T47D (cell line): ENCODE data around the gene GLB1L3.
"Not testable (repeated sequence)": the region's sequence is repeated elsewhere in the genome, so short reads cannot be mapped to it uniquely, and the experiment has no call there.

Experiments used
- DNase-seq, 2 experiments: peaks; one replicate each; pipeline versions ENCODE4 v3.0.0 to v3.0.0-alpha.2; 2011 to 2012; ENCODE audit warnings: low read depth in 1 of 2, low spot score in 1 of 2
- JUND ChIP-seq: IDR thresholded peaks from 2 replicates; pipeline ENCODE4 v1.6.1; 2012; ENCODE audit warnings: low read depth
- in situ Hi-C: cut with HindIII; loops from 2 replicates; pipeline ENCODE4 v1.10.0; 2016; ENCODE audit warnings: low sequenced_read_pairs, low pct_unique_long_range_greater_than_20kb

Gene GLB1L3

GRCh38 chr11:134272381-134273316, 3.5 kb upstream of the GLB1L3 start:
- no peak for TF ChIP-seq JUND
- in situ Hi-C loops: no loop called here
- no peak for DNase-seq

DNA sequence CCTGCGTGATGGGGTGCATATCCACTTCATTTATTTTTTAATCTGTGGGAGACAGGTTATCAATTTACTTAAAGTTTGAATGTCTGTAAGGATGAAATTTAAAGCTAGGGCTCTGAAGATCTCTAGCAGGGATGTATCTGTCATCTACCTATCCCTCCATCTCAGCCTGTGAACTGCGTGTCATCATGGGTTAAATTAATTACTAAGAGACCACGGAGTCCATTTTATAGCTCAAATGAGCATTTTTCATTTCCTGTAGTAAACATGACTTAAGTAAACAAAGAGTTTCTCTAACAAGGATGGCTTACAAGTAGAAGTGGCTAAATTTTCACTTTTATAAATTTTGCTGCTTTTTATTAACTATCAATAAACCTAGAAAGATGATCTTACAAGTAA, 2.9 kb upstream of the GLB1L3 start:
- in situ Hi-C loops: no loop called here
- no peak for TF ChIP-seq JUND
- DNase-seq: no peak

GRCh38 chr11:134275188-134275533, 1.0 kb upstream of the GLB1L3 start:
- DNase-seq: no peak
- in situ Hi-C loops: no loop called here
- no peak for TF ChIP-seq JUND

- no peak for DNase-seq
- no peak for TF ChIP-seq JUND
These were observed 410 bp downstream of the GLB1L3 start for GRCh38 chr11:134276396-134277182.

DNA sequence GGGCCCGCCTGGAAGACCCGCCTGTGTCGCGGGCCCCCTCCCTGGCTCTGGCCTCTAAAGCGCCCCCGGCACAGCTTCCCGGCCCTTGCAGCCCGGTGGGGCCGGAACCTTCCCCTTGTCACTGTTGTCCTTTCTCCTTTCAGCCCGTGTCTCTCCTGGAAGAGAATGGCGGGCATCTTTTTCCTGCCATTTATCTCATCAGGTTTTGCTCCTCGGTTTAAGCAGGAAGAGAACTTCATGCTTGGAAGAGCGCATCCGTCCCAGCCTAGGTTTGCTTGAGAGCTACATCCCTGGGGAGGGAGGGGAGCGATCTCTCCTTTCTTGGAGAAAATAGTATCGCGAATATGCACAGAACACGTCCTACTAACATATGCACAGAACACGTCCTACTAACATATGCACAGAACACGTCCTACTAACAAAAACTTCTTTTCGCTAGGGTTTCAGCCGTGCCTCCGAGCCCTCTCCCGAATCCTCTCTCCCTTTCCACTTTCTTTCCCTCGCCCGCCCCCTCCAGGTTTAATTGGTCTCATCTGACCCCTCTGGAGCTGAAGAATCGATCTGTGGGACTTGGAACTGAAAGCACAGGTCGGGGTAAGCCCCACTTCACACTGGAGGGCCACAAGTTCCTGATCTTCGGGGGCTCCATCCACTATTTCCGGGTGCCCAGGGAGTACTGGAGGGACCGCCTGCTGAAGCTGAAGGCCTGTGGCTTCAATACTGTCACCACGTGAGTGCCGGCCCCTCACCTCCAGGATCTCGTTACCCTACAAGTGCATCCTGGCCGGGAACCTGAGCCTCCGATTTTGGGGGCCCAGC, 1.2 kb downstream of the GLB1L3 start:
- DNase-seq: no peak

More at GRCh38 chr11:134276396-134277182, 410 bp downstream of the GLB1L3 start:
- in situ Hi-C loops: no loop called here

GRCh38 chr11:134278356-134278755, 2.2 kb downstream of the GLB1L3 start:
- DNase-seq: no peak
- in situ Hi-C loops: no loop called here
- TF ChIP-seq JUND: no peak

More for the DNA sequence above, 1.2 kb downstream of the GLB1L3 start:
- in situ Hi-C loops: no loop called here
- no peak for TF ChIP-seq JUND

DNA sequence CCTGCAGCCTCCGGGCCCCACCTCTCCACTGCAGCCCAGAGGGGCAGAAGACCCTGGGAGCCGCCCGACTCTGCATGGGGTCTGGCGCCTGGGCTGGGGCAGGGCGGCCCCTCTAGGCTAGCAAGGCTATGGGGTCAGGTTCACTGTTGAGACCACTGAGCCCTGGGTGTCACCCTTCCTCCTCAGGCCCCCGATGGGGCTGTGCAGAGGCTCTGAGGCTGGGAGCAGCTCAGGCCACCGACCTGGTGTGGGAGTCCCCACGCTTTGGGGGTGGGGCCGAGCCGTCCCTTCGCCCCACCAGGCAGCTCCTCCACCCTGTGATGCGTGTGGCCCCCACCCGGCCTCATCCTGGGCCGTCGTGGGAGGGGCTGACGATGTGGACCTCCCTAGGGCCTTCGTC, 5.5 kb downstream of the GLB1L3 start:
- in situ Hi-C loops, DNase-seq: not testable (repeated sequence)

DNA sequence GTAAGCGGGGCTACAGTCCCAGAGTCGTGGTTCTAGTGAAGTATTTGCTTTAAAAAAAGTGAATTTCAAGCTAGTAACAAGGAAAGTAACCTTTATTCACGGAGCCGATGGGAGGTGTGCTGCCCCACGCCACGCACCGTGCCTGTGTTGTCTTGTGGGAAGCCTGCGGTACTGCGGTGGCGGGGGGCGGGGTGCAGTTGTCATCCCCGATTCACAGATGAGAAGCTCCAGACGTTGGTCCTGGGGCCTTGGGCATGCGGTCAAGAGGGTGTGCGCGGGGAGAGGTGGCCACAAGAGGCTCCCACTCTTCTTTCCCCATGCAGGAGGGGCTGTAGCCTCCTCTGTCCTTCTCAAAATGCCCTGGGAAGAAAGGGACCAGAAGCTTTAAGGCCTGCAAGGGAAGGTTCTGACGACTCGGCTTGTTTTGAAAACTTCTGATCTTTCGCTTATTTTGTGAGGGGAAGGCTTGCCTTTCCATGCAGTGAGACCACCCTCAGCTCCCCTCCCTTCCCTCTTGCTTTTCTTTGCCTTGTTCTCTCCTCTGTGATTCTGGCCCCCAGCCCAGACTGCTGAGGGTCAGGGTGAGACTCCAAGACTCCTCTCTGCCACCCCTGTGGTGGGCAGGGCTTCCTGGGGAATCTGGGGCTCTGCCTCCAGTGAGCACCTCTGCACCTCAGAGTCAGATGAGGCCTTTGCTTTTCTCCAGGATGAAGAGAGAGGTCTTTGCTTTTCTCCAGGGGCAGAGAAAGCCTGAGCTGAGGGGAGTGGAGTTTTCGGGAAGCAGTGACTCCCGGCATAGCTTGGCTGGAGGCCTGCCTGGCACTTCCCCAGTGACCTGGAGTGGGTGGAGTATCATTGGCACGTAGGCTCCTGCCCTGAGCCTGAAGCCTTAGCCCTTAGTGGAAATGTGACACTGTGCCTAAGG, 6.2 kb downstream of the GLB1L3 start:
- peak in 1 of 2 experiments; percentile 52 for DNase-seq
- in situ Hi-C loops: no loop called here
- no peak for TF ChIP-seq JUND

- DNase-seq: no peak
- in situ Hi-C loops: no loop called here
- no peak for TF ChIP-seq JUND
These were observed 7.5 kb downstream of the GLB1L3 start for GRCh38 chr11:134283461-134284230.

DNA sequence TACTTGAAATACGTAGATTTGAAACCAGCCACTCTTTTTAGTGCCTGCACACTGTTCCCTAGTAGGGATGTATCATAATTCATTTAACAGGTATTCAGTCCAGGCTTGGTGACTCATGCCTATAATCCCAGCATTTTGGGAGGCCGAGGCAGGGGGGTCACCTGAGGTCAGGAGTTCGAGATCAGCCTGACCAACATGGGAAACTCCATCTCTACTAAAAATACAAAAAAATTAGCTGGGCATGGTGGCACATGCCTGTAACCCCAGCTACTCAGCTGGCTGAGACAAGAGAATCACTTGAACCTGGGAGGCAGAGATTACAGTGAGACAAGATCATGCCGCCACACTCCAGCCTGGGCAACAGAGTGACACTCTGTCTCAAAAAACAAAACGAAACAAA, 8.2 kb downstream of the GLB1L3 start:
- in situ Hi-C loops, DNase-seq: not testable (repeated sequence)

- DNase-seq: no peak
- no peak for TF ChIP-seq JUND
- in situ Hi-C loops: no loop called here
These were observed 11.4 kb downstream of the GLB1L3 start for GRCh38 chr11:134287561-134287960.
